ENCODE results near the gene PDZD2.
"Not testable (repeated sequence)": the region's sequence is repeated elsewhere in the genome, so short reads cannot be mapped to it uniquely, and the experiment has no call there.

PDZD2 gene

DNA sequence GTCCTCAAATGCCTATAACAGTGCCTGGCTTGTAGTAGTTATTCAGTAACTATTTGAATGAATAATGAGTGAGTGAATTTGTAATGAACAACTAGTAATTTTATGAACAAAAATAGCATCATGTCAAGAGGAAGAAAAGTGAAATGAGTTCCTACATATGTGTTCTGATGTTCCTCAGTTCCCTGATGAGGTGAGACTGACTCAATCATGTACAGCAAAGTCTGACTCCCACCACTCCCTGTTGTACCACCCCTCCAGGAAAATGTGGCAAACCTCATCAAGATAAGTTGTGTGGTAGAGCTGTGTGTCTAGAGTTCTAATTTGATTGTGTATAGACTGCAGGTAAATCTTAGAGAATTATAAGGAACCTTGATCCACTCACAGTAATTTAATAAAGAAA lies 333.6 kb downstream of the PDZD2 start:
- no peak overlapping the region for H3K9ac ChIP-seq (ENCODE audit: low read depth, low read length)
- TF ChIP-seq, protein P1, sequence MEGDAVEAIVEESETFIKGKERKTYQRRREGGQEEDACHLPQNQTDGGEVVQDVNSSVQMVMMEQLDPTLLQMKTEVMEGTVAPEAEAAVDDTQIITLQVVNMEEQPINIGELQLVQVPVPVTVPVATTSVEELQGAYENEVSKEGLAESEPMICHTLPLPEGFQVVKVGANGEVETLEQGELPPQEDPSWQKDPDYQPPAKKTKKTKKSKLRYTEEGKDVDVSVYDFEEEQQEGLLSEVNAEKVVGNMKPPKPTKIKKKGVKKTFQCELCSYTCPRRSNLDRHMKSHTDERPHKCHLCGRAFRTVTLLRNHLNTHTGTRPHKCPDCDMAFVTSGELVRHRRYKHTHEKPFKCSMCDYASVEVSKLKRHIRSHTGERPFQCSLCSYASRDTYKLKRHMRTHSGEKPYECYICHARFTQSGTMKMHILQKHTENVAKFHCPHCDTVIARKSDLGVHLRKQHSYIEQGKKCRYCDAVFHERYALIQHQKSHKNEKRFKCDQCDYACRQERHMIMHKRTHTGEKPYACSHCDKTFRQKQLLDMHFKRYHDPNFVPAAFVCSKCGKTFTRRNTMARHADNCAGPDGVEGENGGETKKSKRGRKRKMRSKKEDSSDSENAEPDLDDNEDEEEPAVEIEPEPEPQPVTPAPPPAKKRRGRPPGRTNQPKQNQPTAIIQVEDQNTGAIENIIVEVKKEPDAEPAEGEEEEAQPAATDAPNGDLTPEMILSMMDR (IDR thresholded peaks at IDR 0.05; ENCODE audit: borderline replicate concordance, extremely low read depth, low read length, poor library complexity, severe bottlenecking) = no peak
- TF ChIP-seq EZH2 (IDR thresholded peaks at IDR 0.05; ENCODE audit: borderline replicate concordance, low read depth, low read length, severe bottlenecking) = no peak
- H3K79me2 ChIP-seq (ENCODE audit: insufficient read depth, low read length) = no peaks in the 10 kb centered on the region
- no peaks in the 10 kb centered on the region for H3K36me3 ChIP-seq (ENCODE audit: insufficient read depth, low read length)
- no peaks in the 10 kb centered on the region for H4K20me1 ChIP-seq (ENCODE audit: insufficient read depth, low read length)
- ATAC-seq (ENCODE audit: insufficient read depth, low read depth) (no peak), DNase-seq (no peak)
- no peak overlapping the region for H3K4me2 ChIP-seq (ENCODE audit: insufficient read depth, low read length)
- H3K9me3 ChIP-seq (ENCODE audit: insufficient read depth, low read length, severe bottlenecking) = no peaks in the 10 kb centered on the region
- H2AFZ ChIP-seq (ENCODE audit: low read depth, low read length) = no peak overlapping the region
- H3K27me3 ChIP-seq (ENCODE audit: insufficient read depth, low read length, poor library complexity) = no peaks in the 10 kb centered on the region
- H3K4me1 ChIP-seq (ENCODE audit: insufficient read depth, low read length) = no peaks in the 10 kb centered on the region
- H3K4me3 ChIP-seq (ENCODE audit: low read depth in 1 of 2, low read length in 2 of 2) = no peak overlapping the region
- H3K27ac ChIP-seq (ENCODE audit: low read length) = no peak overlapping the region

DNA sequence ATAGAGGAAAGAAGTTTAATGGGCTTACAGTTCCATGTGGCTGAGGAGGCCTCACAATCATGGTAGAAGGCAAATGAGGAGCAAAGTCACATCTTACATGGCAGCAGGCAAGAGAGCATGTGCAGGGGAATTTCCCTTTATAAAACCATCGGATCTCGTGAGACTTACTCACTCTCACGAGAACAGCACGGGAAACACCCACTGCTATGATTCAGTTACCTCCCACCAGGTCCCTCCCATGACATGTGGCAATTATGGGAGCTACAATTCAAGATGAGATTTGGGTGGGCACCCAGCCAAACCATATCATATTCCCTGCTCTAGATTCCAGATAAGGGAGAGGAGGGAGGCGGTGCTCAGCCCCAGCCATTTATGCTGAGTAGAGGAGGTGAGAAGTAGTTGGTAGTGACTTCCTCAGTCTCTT lies 336.3 kb downstream of the PDZD2 start:
- H3K27ac ChIP-seq (ENCODE audit: low read length); H3K4me3 ChIP-seq (ENCODE audit: low read depth in 1 of 2, low read length in 2 of 2); DNase-seq; H3K4me2 ChIP-seq (ENCODE audit: insufficient read depth, low read length); ATAC-seq (ENCODE audit: insufficient read depth, low read depth); H4K20me1 ChIP-seq (ENCODE audit: insufficient read depth, low read length); H3K9ac ChIP-seq (ENCODE audit: low read depth, low read length); H3K79me2 ChIP-seq (ENCODE audit: insufficient read depth, low read length); H3K9me3 ChIP-seq (ENCODE audit: insufficient read depth, low read length, severe bottlenecking); H2AFZ ChIP-seq (ENCODE audit: low read depth, low read length); H3K4me1 ChIP-seq (ENCODE audit: insufficient read depth, low read length); H3K36me3 ChIP-seq (ENCODE audit: insufficient read depth, low read length); H3K27me3 ChIP-seq (ENCODE audit: insufficient read depth, low read length, poor library complexity): not testable (repeated sequence)

DNA sequence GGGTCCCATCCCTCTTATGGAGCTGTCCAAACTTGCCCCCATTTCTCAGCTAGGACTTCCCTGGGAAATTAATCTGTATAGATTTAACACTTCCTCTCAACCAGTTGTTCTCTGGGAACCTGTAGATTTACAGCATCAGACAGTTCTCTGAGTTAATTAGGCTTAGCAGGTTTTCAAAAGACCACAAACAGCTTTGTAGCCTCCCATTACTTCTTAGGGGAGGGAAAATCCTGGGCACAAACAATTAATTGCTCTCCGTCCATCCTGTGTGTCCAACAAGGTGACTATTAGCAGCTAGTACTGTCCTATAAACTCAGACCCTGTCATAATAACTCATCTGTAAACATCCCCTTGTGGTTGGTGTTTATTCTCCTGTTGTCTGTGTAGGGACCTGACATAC lies 337.2 kb downstream of the PDZD2 start:
- Histone ChIP-seq H3K4me1 (ENCODE audit: insufficient read depth, low read length) (no peaks in the 10 kb centered on the region), H3K27me3 (ENCODE audit: insufficient read depth, low read length, poor library complexity) (no peaks in the 10 kb centered on the region), H3K36me3 (ENCODE audit: insufficient read depth, low read length) (no peaks in the 10 kb centered on the region), H3K4me2 (ENCODE audit: insufficient read depth, low read length) (no peak overlapping the region), H3K4me3 (ENCODE audit: low read depth in 1 of 2, low read length in 2 of 2) (no peak overlapping the region), H4K20me1 (ENCODE audit: insufficient read depth, low read length) (no peaks in the 10 kb centered on the region), H3K27ac (ENCODE audit: low read length) (no peak overlapping the region), H3K9me3 (ENCODE audit: insufficient read depth, low read length, severe bottlenecking) (no peaks in the 10 kb centered on the region), H3K9ac (ENCODE audit: low read depth, low read length) (no peak overlapping the region), H2AFZ (ENCODE audit: low read depth, low read length) (no peak overlapping the region), H3K79me2 (ENCODE audit: insufficient read depth, low read length) (no peaks in the 10 kb centered on the region)
- ATAC-seq (ENCODE audit: insufficient read depth, low read depth) (no peak), DNase-seq (no peak)
- TF ChIP-seq, protein P1 (IDR thresholded peaks at IDR 0.05; ENCODE audit: borderline replicate concordance, extremely low read depth, low read length, poor library complexity, severe bottlenecking) = no peak
- TF ChIP-seq EZH2 (IDR thresholded peaks at IDR 0.05; ENCODE audit: borderline replicate concordance, low read depth, low read length, severe bottlenecking) = no peak

DNA sequence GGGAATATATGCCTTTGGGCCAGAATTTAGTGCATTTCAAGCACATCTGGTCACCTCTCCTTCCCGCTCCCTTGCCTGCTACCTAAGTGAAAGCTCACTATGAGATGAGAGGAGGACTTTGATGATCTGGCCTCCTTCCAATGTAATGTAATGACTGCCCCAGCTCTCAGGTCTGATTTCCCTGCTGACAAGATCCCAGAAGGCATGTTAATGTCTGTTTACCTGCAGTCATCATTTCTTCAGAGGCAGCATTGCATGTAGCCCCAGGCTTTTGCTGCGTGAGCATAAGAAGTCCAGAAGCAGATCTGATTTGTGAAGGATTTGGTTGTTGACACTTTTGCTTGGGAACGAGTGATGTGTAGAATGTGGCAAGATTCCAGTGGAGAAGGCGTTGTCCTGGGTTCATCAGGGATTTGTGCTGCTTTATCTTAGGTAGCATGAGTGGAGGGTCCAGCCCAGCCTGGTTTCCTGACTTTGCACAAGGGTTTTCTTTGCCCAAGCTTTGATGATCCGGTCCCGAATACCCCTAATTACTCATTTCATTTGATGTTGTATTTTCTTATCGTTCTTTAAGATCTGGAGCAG lies 342.5 kb downstream of the PDZD2 start:
- no peaks in the 10 kb centered on the region for H3K4me1 ChIP-seq (ENCODE audit: insufficient read depth, low read length)
- H3K36me3 ChIP-seq (ENCODE audit: insufficient read depth, low read length) = no peaks in the 10 kb centered on the region
- ATAC-seq (ENCODE audit: insufficient read depth, low read depth) = no peak

More for the DNA sequence above, 342.5 kb downstream of the PDZD2 start:
- no peaks in the 10 kb centered on the region for H3K27me3 ChIP-seq (ENCODE audit: insufficient read depth, low read length, poor library complexity)
- H4K20me1 ChIP-seq (ENCODE audit: insufficient read depth, low read length) = no peaks in the 10 kb centered on the region
- H3K79me2 ChIP-seq (ENCODE audit: insufficient read depth, low read length) = no peaks in the 10 kb centered on the region
- H2AFZ ChIP-seq (ENCODE audit: low read depth, low read length) = no peak overlapping the region
- TF ChIP-seq EZH2 (IDR thresholded peaks at IDR 0.05; ENCODE audit: borderline replicate concordance, low read depth, low read length, severe bottlenecking) = no peak
- TF ChIP-seq, protein P1 (IDR thresholded peaks at IDR 0.05; ENCODE audit: borderline replicate concordance, extremely low read depth, low read length, poor library complexity, severe bottlenecking) = no peak
- H3K9me3 ChIP-seq (ENCODE audit: insufficient read depth, low read length, severe bottlenecking) = no peaks in the 10 kb centered on the region
- H3K4me3 ChIP-seq (ENCODE audit: low read depth in 1 of 2, low read length in 2 of 2) = no peak overlapping the region
- DNase-seq = no peak
- no peak overlapping the region for H3K9ac ChIP-seq (ENCODE audit: low read depth, low read length)
- H3K27ac ChIP-seq (ENCODE audit: low read length) = no peak overlapping the region
- no peak overlapping the region for H3K4me2 ChIP-seq (ENCODE audit: insufficient read depth, low read length)
